ENCODE measurements around the gene RBBP7.
"Not testable (repeated sequence)": the region's sequence is repeated elsewhere in the genome, so short reads cannot be mapped to it uniquely, and the experiment has no call there.

Gene RBBP7

GRCh38 chrX:16868920-16869319 is 1.2 kb downstream of the RBBP7 start:
- no peak for DNase-seq (ENCODE audit: low read depth)
- H3K4me3 ChIP-seq (ENCODE audit: low read length): peak overlapping the region; percentile 81
- TF ChIP-seq CTCF (conservative IDR thresholded peaks at IDR 0.05; ENCODE audit: low read depth, low read length): no peak

GRCh38 chrX:16867947-16868346 is 2.2 kb downstream of the RBBP7 start:
- peak overlapping the region; percentile 81 for H3K4me3 ChIP-seq (ENCODE audit: low read length)
- TF ChIP-seq CTCF (conservative IDR thresholded peaks at IDR 0.05; ENCODE audit: low read depth, low read length): no peak
- no peak for DNase-seq (ENCODE audit: low read depth)

DNA sequence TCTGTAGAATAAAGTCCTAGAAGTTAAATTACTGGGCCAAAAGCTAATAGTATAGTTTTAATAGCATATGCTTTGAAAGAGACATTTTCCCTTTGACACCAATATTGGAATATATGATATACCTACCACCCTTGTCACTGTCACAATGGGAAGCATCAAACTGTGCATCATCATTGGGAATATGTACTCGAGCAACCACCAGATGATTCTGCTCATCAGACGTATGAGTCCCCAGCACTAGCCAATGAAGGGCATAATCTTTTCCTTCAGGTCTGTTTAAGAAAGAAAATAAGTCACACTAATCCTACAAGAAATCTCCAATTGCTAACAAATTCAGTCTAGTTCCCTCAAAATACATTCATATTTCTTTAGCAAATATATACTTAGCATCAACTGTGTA is 7.3 kb downstream of the RBBP7 start:
- no peak overlapping the region for H3K4me3 ChIP-seq (ENCODE audit: low read length)
- TF ChIP-seq CTCF (conservative IDR thresholded peaks at IDR 0.05; ENCODE audit: low read depth, low read length): no peak
- no peak for DNase-seq (ENCODE audit: low read depth)

DNA sequence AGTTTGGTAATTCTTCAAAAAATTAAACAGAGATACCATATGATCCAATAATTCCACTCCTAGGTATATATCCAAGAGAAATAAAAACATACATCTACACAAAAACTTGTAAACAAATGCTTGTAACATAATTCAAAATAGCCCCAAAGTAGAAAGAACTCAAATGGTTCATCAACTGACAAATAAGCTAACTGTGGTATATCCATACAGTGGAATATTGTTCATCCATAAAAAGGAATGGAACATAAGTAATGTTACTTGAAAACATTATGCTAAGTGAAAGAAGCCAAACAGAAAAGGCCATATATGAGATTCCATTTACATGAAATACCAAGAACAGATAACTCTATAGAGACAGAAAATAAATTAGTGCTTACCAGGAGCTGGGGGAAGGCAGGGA is 13.4 kb downstream of the RBBP7 start:
- DNase-seq (ENCODE audit: low read depth): no peak
- no peak overlapping the region for H3K4me3 ChIP-seq (ENCODE audit: low read length)
- no peak for TF ChIP-seq CTCF (conservative IDR thresholded peaks at IDR 0.05; ENCODE audit: low read depth, low read length)

GRCh38 chrX:16856076-16856404 is 14.1 kb downstream of the RBBP7 start:
- H3K4me3 ChIP-seq (ENCODE audit: low read length); DNase-seq (ENCODE audit: low read depth): not testable (repeated sequence)

DNA sequence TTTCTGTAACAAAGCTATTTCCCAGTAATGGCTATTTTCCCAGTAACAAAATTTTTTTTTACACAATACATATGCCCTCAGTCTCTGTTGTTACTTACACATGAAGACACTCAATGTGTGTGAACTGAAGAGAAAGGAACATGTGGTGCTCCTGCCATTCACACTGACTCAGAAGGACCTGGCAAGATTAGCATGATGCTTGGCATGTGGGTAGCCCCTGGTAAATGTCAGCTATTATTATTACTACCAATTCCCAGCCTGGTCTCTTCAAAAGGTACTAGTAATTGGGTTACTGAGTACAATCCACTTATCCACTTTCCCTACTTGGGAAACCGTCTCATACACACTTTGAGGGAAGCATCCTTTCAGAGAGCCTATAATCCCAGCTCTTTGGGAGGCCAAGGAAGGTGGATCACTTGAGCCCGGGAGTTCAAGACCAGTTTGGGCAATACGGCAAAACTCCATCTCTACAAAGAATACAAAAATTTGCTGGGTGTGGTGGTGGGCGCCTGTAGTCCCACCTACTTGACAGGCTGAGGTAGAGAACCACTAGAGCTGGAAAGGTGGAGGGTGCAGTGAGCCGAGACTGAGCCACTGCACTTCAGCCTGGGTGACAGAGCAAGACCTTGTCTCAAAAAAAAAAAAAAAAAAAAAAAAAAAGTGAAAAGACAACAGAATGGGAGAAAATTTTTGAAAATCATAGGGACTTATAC is 14.6 kb downstream of the RBBP7 start:
- TF ChIP-seq CTCF (conservative IDR thresholded peaks at IDR 0.05; ENCODE audit: low read depth, low read length): no peak
- DNase-seq (ENCODE audit: low read depth): no peak
- H3K4me3 ChIP-seq (ENCODE audit: low read length): no peak overlapping the region

GRCh38 chrX:16853537-16853936 is 16.6 kb downstream of the RBBP7 start:
- TF ChIP-seq CTCF (conservative IDR thresholded peaks at IDR 0.05; ENCODE audit: low read depth, low read length): no peak
- no peak for DNase-seq (ENCODE audit: low read depth)
- no peak overlapping the region for H3K4me3 ChIP-seq (ENCODE audit: low read length)

Data from retinal pigment epithelial cell (primary cell).